Measurements from ENCODE around the gene NFRKB.

GRCh38 chr11:129884581-129884980, 10.8 kb downstream of the NFRKB start:
- no peak for TF ChIP-seq EZH2 (IDR thresholded peaks at IDR 0.05; ENCODE audit: insufficient read depth, poor library complexity, severe bottlenecking)
- no peak for TF ChIP-seq EZH2phosphoT487 (IDR thresholded peaks at IDR 0.05; ENCODE audit: insufficient read depth, low read depth)

Data from GM23248 (cell line).